Measurements from ENCODE around the gene CCDC12. TPM values are rescaled to one million over a fixed set of nuclear protein-coding genes. Genes with fewer than 3 reads are reported as not detected.
A peak's percentile ranks its signal among the peaks of the same experiment; 100 is the strongest.

The CCDC12 gene
- total and polyA plus RNA-seq, 2 of the 13 experiments (the other 11 are each of a cell fraction or from before 2014, with no cell fraction given), result 30.1 to 49.5 TPM

DNA sequence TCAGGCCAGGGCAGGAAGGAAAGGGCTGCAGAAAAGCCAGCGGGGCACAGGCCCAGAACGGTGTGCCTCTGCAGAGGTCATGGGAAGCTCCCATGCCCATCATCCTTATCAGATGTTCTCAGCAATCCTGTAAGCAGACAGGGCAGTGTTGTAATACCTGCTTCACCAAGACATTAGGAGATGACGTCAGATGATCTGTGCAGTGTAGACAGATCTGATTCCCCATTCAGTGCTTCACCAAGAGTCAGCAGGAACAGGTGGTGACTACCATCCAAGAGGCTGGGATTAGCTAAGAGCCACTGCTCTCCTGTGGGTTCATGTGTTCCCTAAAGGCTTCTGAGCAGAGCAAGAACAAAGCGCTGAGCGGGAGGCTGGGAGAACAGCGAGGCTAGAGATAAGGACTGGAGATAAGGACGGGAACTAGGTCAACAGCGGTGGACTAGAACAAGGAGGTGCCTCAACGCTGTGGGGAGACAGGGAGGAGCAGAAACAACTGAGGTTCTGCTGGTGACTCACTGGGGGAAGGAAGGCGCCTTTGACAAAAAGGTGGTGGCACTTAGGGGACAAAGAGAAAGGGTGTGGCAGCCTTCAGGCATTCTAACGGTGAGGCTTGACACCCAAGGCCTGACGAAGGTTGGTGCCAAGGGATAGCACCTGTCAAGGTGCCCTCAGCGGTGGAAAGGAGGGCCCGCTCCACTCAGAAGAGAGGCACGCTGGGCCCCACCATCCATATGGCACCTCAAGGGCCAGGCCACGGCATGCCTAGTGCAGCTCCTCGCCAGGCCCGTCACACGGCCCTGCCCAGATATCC is 28.4 kb downstream of the CCDC12 start (continued):
- no peak for TF ChIP-seq KMT2A (CRISPR knock-in tag; IDR thresholded peaks at IDR 0.05)
- TF ChIP-seq CAMTA2 (CRISPR knock-in tag; IDR thresholded peaks at IDR 0.05; ENCODE audit: borderline replicate concordance), result 0 out of 2 replicates have a peak, but pooled peaks have one; percentile 18
- no peak for TF ChIP-seq ZNF501 (CRISPR knock-in tag; IDR thresholded peaks at IDR 0.05)
- TF ChIP-seq FOXO1 (CRISPR knock-in tag; IDR thresholded peaks at IDR 0.05), result peak; percentile 57; the same call in 1 of the 2 replicates
- TF ChIP-seq BRCA1 (CRISPR knock-in tag; IDR thresholded peaks at IDR 0.05), result no peak
- no peak for TF ChIP-seq NONO (IDR thresholded peaks at IDR 0.05)
- 0 out of 2 replicates have a peak, but pooled peaks have one; percentile 18 for TF ChIP-seq NONO (CRISPR knock-in tag; conservative IDR thresholded peaks at IDR 0.05)
- no peak; the same call in 1 of the 2 replicates for TF ChIP-seq IRF2 (CRISPR knock-in tag; IDR thresholded peaks at IDR 0.05)
- TF ChIP-seq, protein P1, sequence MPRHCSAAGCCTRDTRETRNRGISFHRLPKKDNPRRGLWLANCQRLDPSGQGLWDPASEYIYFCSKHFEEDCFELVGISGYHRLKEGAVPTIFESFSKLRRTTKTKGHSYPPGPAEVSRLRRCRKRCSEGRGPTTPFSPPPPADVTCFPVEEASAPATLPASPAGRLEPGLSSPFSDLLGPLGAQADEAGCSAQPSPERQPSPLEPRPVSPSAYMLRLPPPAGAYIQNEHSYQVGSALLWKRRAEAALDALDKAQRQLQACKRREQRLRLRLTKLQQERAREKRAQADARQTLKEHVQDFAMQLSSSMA (CRISPR knock-in tag; IDR thresholded peaks at IDR 0.05), result no peak; the same call in 1 of the 2 replicates
- TF ChIP-seq, protein P2, sequence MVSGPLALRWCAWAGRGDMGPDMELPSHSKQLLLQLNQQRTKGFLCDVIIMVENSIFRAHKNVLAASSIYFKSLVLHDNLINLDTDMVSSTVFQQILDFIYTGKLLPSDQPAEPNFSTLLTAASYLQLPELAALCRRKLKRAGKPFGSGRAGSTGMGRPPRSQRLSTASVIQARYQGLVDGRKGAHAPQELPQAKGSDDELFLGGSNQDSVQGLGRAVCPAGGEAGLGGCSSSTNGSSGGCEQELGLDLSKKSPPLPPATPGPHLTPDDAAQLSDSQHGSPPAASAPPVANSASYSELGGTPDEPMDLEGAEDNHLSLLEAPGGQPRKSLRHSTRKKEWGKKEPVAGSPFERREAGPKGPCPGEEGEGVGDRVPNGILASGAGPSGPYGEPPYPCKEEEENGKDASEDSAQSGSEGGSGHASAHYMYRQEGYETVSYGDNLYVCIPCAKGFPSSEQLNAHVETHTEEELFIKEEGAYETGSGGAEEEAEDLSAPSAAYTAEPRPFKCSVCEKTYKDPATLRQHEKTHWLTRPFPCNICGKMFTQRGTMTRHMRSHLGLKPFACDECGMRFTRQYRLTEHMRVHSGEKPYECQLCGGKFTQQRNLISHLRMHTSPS (CRISPR knock-in tag; IDR thresholded peaks at IDR 0.05; ENCODE audit: low read depth), result no peak
- TF ChIP-seq ZNF549 (CRISPR knock-in tag; IDR thresholded peaks at IDR 0.05), result no peak
- no peak for TF ChIP-seq TAF15 (IDR thresholded peaks at IDR 0.05; ENCODE audit: low read depth, low read length, poor library complexity, severe bottlenecking)
- no peak for TF ChIP-seq ZFP82 (CRISPR knock-in tag; IDR thresholded peaks at IDR 0.05; ENCODE audit: borderline replicate concordance)
- TF ChIP-seq ETV6 (CRISPR knock-in tag; conservative IDR thresholded peaks at IDR 0.05), result no peak
- TF ChIP-seq ZFP36 (IDR thresholded peaks at IDR 0.05; ENCODE audit: borderline replicate concordance, low read depth, low read length, partially characterized antibody), result no peak
- no peak for TF ChIP-seq MATR3 (CRISPR knock-in tag; IDR thresholded peaks at IDR 0.05)
- no peak for TF ChIP-seq FLYWCH1 (CRISPR knock-in tag; IDR thresholded peaks at IDR 0.05)
- TF ChIP-seq ATM (IDR thresholded peaks at IDR 0.05; ENCODE audit: borderline replicate concordance), result no peak
- TF ChIP-seq XRCC5 (optimal IDR thresholded peaks at IDR 0.05; ENCODE audit: low read length), result peak; percentile 59
- TF ChIP-seq ZNF224 (CRISPR knock-in tag; IDR thresholded peaks at IDR 0.05), result no peak
- no peak for TF ChIP-seq MTA1 (CRISPR knock-in tag; IDR thresholded peaks at IDR 0.05; ENCODE audit: borderline replicate concordance)
- no peak for TF ChIP-seq MZF1 (CRISPR knock-in tag; IDR thresholded peaks at IDR 0.05; ENCODE audit: borderline replicate concordance)
- no peak for TF ChIP-seq TCF7L2 (IDR thresholded peaks at IDR 0.05; ENCODE audit: low read depth, low read length)
- TF ChIP-seq NFIB (CRISPR knock-in tag; IDR thresholded peaks at IDR 0.05; ENCODE audit: borderline replicate concordance), result no peak
- TF ChIP-seq MED8 (CRISPR knock-in tag; IDR thresholded peaks at IDR 0.05; ENCODE audit: insufficient replicate concordance), result peak; percentile 47
- TF ChIP-seq, protein P3, sequence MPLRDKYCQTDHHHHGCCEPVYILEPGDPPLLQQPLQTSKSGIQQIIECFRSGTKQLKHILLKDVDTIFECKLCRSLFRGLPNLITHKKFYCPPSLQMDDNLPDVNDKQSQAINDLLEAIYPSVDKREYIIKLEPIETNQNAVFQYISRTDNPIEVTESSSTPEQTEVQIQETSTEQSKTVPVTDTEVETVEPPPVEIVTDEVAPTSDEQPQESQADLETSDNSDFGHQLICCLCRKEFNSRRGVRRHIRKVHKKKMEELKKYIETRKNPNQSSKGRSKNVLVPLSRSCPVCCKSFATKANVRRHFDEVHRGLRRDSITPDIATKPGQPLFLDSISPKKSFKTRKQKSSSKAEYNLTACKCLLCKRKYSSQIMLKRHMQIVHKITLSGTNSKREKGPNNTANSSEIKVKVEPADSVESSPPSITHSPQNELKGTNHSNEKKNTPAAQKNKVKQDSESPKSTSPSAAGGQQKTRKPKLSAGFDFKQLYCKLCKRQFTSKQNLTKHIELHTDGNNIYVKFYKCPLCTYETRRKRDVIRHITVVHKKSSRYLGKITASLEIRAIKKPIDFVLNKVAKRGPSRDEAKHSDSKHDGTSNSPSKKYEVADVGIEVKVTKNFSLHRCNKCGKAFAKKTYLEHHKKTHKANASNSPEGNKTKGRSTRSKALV (CRISPR knock-in tag; IDR thresholded peaks at IDR 0.05), result no peak
- TF ChIP-seq RAD51 (IDR thresholded peaks at IDR 0.05; ENCODE audit: borderline replicate concordance), result no peak
